Central memory CD8-positive, alpha-beta T cell (primary cell): ENCODE data around the gene ATP5ME.

Experiments
- ATAC-seq: fragments of 150-1000 bp; cut with Tn5 transposase; replicated peaks from 2 replicates; pipeline ENCODE4 v1.10.0; 2022; ENCODE audit warnings: mild to moderate bottlenecking, moderate FRiP score, moderate number of reproducible peaks; ENCODE audit not compliant: poor library complexity, severe bottlenecking; ENCODE audit errors: extremely low read depth
- DNase-seq, 2 donors: peaks; one replicate each; pipeline ENCODE4 v3.0.0; 2021; ENCODE audit warnings: low spot score in 2 of 2
- H3K27ac Mint-ChIP-seq: one replicate; pipeline ENCODE4 v1.8.0; 2022; ENCODE audit warnings: low read depth, mild to moderate bottlenecking, moderate library complexity, mixed read lengths
- H3K27me3 Mint-ChIP-seq: one replicate; pipeline ENCODE4 v1.8.0; 2022; ENCODE audit warnings: mixed read lengths
- H3K36me3 Mint-ChIP-seq: one replicate; pipeline ENCODE4 v1.8.0; 2022; ENCODE audit warnings: mild to moderate bottlenecking, moderate library complexity, mixed read lengths; ENCODE audit not compliant: insufficient read depth
- H3K4me1 Mint-ChIP-seq: one replicate; pipeline ENCODE4 v1.8.0; 2022; ENCODE audit warnings: mixed read lengths
- H3K4me3 Mint-ChIP-seq: one replicate; pipeline ENCODE4 v1.8.0; 2022; ENCODE audit warnings: mild to moderate bottlenecking, moderate library complexity, mixed read lengths
- H3K9me3 Mint-ChIP-seq: one replicate; pipeline ENCODE4 v1.8.0; 2022; ENCODE audit warnings: mixed read lengths

Gene ATP5ME

GRCh38 chr4:633976-634598 lies 40.0 kb downstream of the ATP5ME start:
- Mint-ChIP-seq H3K9me3 (peaks cover 12% of the 10 kb centered on the region), H3K4me1 (no peaks in the 10 kb centered on the region), H3K27me3 (peaks cover 23% of the 10 kb centered on the region), H3K27ac (no peak overlapping the region), H3K4me3 (no peak overlapping the region), H3K36me3 (peaks cover 2% of the 10 kb centered on the region)
- ATAC-seq (no peak), DNase-seq (no peak)

- Mint-ChIP-seq H3K4me3 (no peak overlapping the region), H3K4me1 (no peaks in the 10 kb centered on the region)
- ATAC-seq = no peak
Measured at GRCh38 chr4:633406-633805, 40.7 kb downstream of the ATP5ME start.

DNA sequence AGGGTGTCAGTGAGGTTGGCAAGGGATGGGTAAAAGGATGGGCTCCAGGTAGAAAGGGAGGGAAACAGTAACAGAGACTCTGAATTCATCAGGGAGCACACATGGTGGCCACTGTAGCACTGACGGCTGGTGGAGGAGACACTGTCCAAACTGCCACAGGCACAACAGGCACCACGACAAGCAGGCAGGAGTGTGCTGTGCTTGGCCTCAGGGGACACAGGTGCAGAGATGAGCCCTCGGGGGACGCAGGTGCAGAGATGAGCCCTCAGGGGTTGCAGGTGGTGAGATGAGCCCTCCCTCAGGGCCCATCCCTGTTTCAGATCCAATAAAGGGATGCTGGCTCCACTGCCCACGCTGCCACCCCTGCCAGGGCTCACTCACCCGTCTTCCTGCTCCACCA lies 41.1 kb downstream of the ATP5ME start:
- no peaks in the 10 kb centered on the region for H3K4me1 Mint-ChIP-seq
- peaks cover 2% of the 10 kb centered on the region for H3K36me3 Mint-ChIP-seq
- peaks cover 11% of the 10 kb centered on the region for H3K27me3 Mint-ChIP-seq
- ATAC-seq (no peak), DNase-seq (no peak)
- H3K27ac Mint-ChIP-seq = no peak overlapping the region
- H3K9me3 Mint-ChIP-seq = peaks cover 12% of the 10 kb centered on the region
- H3K4me3 Mint-ChIP-seq = no peak overlapping the region

More at GRCh38 chr4:633406-633805, 40.7 kb downstream of the ATP5ME start:
- DNase-seq = no peak
- peaks cover 16% of the 10 kb centered on the region for H3K27me3 Mint-ChIP-seq
- H3K9me3 Mint-ChIP-seq = peaks cover 12% of the 10 kb centered on the region
- H3K27ac Mint-ChIP-seq = no peak overlapping the region
- H3K36me3 Mint-ChIP-seq = peaks cover 2% of the 10 kb centered on the region

DNA sequence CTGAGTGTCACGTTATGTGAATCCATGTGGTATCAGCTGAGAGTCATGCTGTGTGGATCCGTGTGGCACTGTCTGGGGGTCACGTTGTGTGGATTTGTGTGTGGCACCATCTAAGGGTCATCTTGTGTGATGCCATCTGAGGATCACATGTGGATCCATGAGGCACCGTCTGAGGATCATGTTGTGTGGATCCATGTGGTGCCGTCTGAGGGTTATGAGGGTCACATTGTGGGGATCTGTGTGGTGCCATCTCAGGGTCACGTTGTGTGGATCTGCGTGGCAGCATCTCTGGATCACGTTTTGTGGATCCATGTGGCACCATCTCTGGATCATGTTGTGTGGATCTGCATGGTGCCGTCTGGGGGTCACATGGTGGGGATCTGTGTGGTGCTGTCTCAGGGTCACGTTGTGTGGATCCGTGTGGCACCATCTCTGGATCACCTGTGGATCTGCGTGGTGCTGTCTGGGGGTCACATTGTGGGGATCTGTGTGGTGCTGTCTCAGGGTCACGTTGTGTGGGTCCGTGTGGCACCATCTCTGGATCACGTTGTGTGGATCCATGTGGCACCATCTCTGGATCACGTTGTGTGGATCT lies 41.8 kb downstream of the ATP5ME start:
- peaks cover 2% of the 10 kb centered on the region for H3K36me3 Mint-ChIP-seq
- ATAC-seq (no peak), DNase-seq (no peak)
- no peak overlapping the region for H3K4me3 Mint-ChIP-seq
- no peak overlapping the region for H3K27ac Mint-ChIP-seq
- H3K27me3 Mint-ChIP-seq = peaks cover 7% of the 10 kb centered on the region
- H3K9me3 Mint-ChIP-seq = peaks cover 12% of the 10 kb centered on the region
- H3K4me1 Mint-ChIP-seq = no peaks in the 10 kb centered on the region

- H3K4me1 Mint-ChIP-seq = no peaks in the 10 kb centered on the region
Measured at GRCh38 chr4:630656-631055, 43.4 kb downstream of the ATP5ME start.

DNA sequence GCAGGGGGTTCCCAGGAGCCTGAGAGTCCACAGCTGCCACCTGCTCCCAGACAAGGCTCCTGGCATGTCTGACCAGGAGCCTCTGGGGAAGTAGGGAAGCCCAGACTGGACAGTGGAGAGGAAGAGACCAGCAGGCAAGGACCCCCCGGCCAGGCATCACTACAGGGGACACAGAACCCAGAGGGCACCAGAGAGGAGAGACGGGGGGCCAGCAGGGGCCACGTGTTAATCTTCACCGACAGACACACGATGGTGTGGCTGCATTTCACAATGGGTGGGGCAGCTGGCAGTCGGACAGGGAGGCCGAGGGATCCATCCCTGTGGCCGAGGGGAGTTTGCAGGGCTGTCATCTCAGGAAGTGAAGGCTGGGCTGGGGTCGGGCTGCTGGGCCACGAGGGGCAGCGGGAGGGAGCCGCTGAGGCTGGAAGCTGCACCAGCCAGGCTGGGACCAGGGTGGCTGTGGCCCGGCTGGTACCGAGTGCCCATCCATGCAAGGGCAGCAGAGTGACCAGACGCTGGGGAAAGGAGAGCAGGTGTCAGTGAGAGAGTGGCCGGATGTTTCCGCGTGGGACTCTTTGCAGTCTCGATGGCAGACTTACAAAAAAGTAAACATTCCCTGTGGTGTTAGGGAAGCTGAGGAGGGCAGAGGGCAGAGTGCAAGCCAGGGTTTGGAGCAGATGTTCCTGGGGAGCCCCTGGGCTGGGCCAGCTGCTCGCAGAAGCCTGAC lies 44.0 kb downstream of the ATP5ME start:
- H3K9me3 Mint-ChIP-seq = peaks cover 12% of the 10 kb centered on the region
- ATAC-seq (no peak), DNase-seq (no peak)
- H3K27ac Mint-ChIP-seq = no peak overlapping the region
- H3K4me1 Mint-ChIP-seq = no peaks in the 10 kb centered on the region
- H3K4me3 Mint-ChIP-seq = no peak overlapping the region
- H3K36me3 Mint-ChIP-seq = peaks cover 2% of the 10 kb centered on the region
- H3K27me3 Mint-ChIP-seq = peaks cover 7% of the 10 kb centered on the region

More at GRCh38 chr4:630656-631055, 43.4 kb downstream of the ATP5ME start:
- H3K4me3 Mint-ChIP-seq = no peak overlapping the region
- peaks cover 7% of the 10 kb centered on the region for H3K27me3 Mint-ChIP-seq
- DNase-seq (no peak), ATAC-seq (no peak)
- H3K27ac Mint-ChIP-seq = no peak overlapping the region
- peaks cover 2% of the 10 kb centered on the region for H3K36me3 Mint-ChIP-seq
- peaks cover 12% of the 10 kb centered on the region for H3K9me3 Mint-ChIP-seq

DNA sequence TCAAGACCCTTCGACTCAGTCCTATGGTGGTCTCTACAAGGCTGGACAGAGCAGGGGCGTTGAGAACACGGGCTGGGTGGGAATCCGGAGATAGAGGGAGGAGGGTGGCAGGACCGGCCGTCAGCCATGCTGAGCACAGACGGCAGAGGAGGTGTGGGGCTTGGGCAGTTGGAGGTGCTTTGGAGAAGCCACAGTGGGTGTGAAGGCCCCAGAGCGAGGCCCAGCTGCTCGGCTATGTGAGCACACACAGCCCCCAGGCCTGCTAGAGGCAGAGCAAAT lies 44.5 kb downstream of the ATP5ME start:
- Mint-ChIP-seq H3K36me3 (peaks cover 2% of the 10 kb centered on the region), H3K4me1 (no peaks in the 10 kb centered on the region), H3K27me3 (peaks cover 7% of the 10 kb centered on the region), H3K27ac (no peak overlapping the region), H3K9me3 (peaks cover 12% of the 10 kb centered on the region), H3K4me3 (no peak overlapping the region)
- ATAC-seq (no peak), DNase-seq (no peak)

- H3K36me3 Mint-ChIP-seq = peaks cover 2% of the 10 kb centered on the region
- H3K27ac Mint-ChIP-seq = no peak overlapping the region
- H3K27me3 Mint-ChIP-seq = peaks cover 7% of the 10 kb centered on the region
- no peaks in the 10 kb centered on the region for H3K4me1 Mint-ChIP-seq
- H3K4me3 Mint-ChIP-seq = no peak overlapping the region
- DNase-seq (no peak), ATAC-seq (no peak)
- H3K9me3 Mint-ChIP-seq = peaks cover 12% of the 10 kb centered on the region
Measured at GRCh38 chr4:628821-629635, 45.0 kb downstream of the ATP5ME start.

DNA sequence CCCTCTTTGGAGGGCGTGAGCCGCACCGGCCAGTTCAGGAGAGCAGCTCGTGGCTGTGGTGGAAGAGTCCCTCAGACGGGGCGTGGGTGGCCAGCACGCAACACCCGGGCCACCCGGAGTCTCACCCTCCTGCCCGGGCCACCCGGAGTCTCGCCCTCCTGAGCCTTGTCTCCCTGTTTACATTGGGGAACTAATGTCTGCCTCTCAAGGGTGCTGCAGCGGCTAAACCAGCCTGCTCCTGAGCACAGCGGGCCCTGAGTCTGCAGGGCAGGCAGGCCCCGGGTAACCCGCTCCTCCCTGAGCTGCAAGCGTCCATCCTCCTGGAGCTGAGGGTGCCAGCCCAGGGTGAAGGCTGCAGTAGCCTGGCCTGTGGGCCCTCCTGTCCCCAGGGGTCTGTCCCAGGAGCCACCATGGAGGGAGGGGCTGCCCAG lies 45.8 kb downstream of the ATP5ME start:
- H3K27ac Mint-ChIP-seq = no peak overlapping the region
- no peaks in the 10 kb centered on the region for H3K4me1 Mint-ChIP-seq
- peaks cover 12% of the 10 kb centered on the region for H3K9me3 Mint-ChIP-seq
- H3K27me3 Mint-ChIP-seq = peaks cover 7% of the 10 kb centered on the region
- ATAC-seq (no peak), DNase-seq (no peak)
- H3K4me3 Mint-ChIP-seq = no peak overlapping the region
- no peaks in the 10 kb centered on the region for H3K36me3 Mint-ChIP-seq

- peaks cover 7% of the 10 kb centered on the region for H3K27me3 Mint-ChIP-seq
- no peaks in the 10 kb centered on the region for H3K4me1 Mint-ChIP-seq
- no peak overlapping the region for H3K27ac Mint-ChIP-seq
- H3K36me3 Mint-ChIP-seq = no peaks in the 10 kb centered on the region
- no peak overlapping the region for H3K4me3 Mint-ChIP-seq
- no peak for ATAC-seq
- DNase-seq = no peak
- peaks cover 12% of the 10 kb centered on the region for H3K9me3 Mint-ChIP-seq
Measured at GRCh38 chr4:627347-628125, 46.5 kb downstream of the ATP5ME start.

DNA sequence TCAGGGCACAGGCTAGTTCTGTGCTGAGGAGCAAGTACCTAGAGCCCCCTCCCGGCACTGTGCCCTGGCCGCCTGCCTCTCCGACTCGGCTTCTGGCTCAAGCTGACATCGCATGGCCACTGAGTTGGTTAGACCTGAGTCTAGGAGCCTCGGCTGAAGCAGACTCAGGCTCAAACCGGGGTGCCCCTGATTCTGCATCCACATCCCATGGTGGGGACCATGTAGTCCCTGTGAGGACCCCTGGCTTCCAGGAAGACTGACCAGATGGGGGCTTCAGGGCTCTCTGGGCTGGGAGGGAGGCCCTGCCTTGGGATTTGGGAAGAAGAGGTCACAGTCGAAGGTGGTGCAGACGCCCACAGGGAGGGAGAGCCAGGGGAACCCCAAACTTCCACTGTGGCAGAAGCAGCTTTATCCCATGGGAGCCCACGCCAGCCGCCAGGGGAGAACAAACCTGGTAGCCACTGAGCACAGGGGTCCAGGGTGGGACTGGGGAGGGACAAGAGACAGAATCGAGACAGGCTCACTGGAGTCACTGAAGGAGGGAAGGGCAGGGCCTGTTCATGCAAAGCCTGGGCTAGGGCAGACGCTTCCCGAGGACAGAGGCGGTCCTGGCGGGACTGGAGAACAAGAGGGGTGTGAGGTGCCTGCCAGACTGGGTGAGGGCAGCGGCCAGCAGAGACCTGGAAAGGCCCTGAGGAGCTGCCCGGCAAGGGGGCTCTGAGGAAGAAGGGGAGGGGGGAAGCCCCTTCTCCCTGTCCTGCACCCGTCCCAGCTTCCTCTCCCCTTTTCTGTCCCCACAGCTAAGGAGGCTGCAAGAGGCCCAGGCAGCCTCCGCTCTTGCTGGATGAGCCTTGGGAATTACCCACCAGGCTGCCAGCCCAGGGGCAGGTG lies 47.6 kb downstream of the ATP5ME start:
- Mint-ChIP-seq H3K4me3 (no peak overlapping the region), H3K27me3 (peaks cover 7% of the 10 kb centered on the region), H3K27ac (no peak overlapping the region)

More for the DNA sequence above, 47.6 kb downstream of the ATP5ME start:
- Mint-ChIP-seq H3K36me3 (no peaks in the 10 kb centered on the region), H3K4me1 (no peaks in the 10 kb centered on the region), H3K9me3 (peaks cover 4% of the 10 kb centered on the region)
- no peak for DNase-seq
- no peak for ATAC-seq
